Epithelial cell of proximal tubule (primary cell): ENCODE measurements around the gene TMEM181. TPM values are rescaled to one million over a fixed set of nuclear protein-coding genes. Genes with fewer than 3 reads are reported as not detected.

Source experiments
- DNase-seq: peaks from one replicate; pipeline ENCODE4 v3.0.0-alpha.2; 2011; ENCODE audit warnings: low read depth
- H3K4me3 ChIP-seq: 2 replicates; pipeline ENCODE4 v1.5.1; 2011; ENCODE audit warnings: low read depth, mild to moderate bottlenecking, low read length
- total RNA-seq: library from RNA; depleted of rRNA; stranded (reverse); fragments of >200 nt; gene quantifications from 2 replicates; pipeline ENCODE4 v1.2.3, GENCODE V29; 2015
- TF ChIP-seq, protein P1 (sequence below): conservative IDR thresholded peaks from 2 replicates; pipeline ENCODE4 v1.5.1; 2012; ENCODE audit warnings: low read depth, mild to moderate bottlenecking, low read length

TMEM181 gene
- total RNA-seq, 1 donor from 2014 or later = 16.5 TPM

DNA sequence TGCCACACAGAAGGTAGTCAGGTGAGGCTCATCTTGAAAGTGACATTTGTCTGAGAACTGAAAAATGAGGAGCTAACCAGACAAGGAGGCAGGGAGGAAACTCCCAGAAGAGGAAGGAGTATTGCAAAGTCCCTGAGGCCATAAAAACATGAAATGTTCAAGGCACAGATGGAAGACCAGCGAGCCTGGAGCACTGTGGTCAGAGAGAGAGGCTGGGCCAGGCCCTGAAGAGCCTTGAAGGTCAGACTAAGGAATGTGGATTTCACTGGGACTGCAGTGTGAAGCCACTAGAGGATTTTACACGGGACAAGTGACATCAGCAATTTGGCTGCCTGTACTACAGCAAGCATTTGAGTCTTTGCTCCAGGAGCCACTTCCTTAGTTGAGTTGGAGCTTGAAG is 21.1 kb upstream of the TMEM181 start:
- DNase-seq = no peak
- no peak overlapping the region for H3K4me3 ChIP-seq
- TF ChIP-seq, protein P1, sequence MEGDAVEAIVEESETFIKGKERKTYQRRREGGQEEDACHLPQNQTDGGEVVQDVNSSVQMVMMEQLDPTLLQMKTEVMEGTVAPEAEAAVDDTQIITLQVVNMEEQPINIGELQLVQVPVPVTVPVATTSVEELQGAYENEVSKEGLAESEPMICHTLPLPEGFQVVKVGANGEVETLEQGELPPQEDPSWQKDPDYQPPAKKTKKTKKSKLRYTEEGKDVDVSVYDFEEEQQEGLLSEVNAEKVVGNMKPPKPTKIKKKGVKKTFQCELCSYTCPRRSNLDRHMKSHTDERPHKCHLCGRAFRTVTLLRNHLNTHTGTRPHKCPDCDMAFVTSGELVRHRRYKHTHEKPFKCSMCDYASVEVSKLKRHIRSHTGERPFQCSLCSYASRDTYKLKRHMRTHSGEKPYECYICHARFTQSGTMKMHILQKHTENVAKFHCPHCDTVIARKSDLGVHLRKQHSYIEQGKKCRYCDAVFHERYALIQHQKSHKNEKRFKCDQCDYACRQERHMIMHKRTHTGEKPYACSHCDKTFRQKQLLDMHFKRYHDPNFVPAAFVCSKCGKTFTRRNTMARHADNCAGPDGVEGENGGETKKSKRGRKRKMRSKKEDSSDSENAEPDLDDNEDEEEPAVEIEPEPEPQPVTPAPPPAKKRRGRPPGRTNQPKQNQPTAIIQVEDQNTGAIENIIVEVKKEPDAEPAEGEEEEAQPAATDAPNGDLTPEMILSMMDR = no peak

DNA sequence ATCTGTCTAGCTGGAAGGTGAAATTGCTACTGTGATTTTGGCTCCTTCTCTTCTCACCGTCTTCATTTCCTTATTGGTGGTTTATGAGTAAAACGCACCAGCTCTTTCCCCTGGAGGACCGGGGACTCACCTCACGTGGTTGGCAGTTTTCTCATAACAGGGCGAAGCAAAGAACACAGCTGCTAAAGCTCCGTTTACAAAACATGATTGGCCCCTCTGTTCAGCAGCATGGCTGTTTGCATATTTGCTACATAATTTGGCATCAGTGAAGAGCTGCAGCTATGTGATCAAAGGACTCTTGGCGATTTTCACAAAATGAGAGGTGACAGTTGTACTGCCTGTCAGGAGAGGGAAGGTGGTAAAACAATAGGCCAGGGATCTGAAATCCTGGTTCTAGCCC is 20.5 kb upstream of the TMEM181 start:
- DNase-seq = no peak
- TF ChIP-seq, protein P1 = no peak
- H3K4me3 ChIP-seq = no peak overlapping the region

DNA sequence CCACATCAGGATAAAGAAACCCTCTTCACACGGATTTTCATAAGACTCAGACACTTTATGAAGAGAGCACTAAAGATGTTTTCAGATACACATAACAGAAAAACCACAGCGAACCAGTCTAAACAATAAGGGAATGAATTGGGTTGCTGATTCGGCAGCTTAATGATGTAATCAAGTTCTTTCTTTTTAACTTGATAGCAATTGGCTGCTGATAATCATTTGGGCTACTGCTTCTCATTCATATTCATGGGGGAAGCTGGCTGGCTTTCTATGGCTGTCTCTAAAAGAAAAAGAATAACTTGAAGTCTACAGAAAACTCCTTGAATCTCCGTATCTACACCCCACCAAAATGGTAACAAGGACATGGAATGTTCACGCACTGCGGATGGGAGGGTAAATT is 20.0 kb upstream of the TMEM181 start:
- TF ChIP-seq, protein P1 = no peak
- no peak for DNase-seq
- H3K4me3 ChIP-seq = no peak overlapping the region

DNA sequence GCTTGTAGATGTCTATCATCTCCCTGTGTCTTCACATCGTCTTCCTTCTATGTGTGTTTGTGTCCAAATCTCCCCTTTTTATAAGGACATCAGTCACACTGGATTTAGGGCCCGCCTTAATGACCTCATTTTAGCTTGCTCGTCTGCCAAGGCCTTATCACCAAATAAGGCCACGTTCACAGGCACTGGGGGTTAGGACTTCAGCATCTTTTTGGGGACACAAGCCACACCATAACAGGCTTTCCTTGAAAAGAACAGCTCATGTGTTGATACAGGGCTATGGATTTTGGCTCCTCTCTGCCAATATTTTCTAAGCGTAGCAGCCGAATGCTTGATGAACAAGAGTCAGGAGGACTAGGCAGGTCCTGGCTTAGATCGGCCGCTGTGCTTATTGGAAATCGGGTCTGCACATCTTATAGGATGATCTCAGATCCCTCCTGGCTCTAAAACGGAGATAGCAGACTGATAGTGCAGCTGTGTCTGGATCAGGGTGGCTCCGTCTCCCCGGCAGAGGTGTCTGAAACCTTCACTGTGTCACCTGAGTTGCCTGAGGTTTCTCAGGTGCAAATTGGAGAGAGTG is 16.2 kb upstream of the TMEM181 start:
- no peak overlapping the region for H3K4me3 ChIP-seq
- no peak for DNase-seq
- TF ChIP-seq, protein P1 = no peak

DNA sequence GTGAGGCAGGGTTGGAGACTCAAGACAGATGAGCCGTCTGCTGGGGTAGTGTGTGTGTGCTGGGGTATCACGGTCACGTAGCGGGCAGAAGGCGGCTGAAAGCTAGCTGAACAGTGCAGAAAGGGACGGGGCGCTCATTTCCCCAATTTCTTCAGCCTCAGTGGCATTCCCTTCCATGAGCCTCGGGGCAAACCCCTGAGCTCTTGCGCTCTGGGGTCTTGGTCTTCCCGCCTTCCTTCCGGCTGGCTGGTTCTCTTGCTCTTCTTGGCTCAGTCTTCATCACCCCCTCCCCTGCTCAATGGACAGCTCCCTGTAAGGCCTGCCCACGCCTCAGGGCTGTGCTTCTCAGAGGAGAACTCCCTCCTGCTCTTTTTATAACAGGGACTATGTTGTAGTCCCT is 15.5 kb upstream of the TMEM181 start:
- H3K4me3 ChIP-seq = no peak overlapping the region
- TF ChIP-seq, protein P1 = no peak
- DNase-seq = no peak

DNA sequence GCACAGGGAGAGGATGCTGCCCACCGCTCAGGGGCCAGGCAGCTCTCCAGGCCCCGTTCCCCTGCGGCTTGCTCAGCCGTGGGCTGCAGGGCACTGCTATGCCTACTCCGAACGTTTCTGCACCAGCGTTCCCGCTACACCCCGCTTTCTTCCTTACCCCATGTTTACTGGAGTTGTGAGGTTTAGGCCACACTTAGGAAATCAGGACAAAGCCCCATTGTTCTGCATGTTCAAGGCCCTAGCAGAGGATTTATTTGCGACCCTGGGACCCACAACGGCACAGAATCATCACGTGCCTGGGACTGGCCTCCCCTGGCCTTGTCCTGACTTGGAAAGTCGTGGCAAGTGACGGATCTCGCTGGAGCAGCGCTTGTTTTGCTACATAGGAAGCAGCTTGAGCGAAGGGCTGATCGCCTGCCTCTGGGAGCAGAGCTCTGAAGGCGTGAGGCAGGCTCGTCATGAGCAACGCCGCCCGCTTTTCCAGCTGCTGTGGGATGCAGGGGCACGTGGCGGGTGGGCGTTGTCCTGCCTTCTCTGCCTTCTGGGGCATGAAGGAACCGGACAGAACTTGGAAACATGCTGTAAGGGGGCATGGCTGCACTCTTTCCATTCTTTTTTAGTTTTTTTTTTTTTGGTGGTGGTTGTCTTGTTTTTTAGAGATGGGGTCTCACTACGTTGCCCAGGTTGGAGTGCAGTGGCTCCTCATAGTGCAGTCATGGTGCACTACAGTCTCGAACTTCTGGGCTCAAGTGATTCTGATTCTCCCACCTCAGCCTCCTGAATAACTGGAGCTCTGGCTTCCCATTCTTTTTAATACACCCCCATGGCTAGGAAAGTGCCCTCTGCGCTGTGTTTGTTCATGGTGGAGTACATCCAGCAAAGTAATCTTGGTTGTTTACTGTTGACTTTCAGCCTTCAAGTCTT is 14.6 kb upstream of the TMEM181 start:
- no peak for DNase-seq
- H3K4me3 ChIP-seq = no peak overlapping the region
- TF ChIP-seq, protein P1 = no peak
